GM21515 (cell line): Measurements from ENCODE around the gene PGP.

ENCODE experiments used
- ATAC-seq: cut with Tn5 transposase; IDR thresholded peaks from one replicate; pipeline ENCODE4 v1.9.1; 2021; ENCODE audit not compliant: unreplicated experiment

PGP gene

DNA sequence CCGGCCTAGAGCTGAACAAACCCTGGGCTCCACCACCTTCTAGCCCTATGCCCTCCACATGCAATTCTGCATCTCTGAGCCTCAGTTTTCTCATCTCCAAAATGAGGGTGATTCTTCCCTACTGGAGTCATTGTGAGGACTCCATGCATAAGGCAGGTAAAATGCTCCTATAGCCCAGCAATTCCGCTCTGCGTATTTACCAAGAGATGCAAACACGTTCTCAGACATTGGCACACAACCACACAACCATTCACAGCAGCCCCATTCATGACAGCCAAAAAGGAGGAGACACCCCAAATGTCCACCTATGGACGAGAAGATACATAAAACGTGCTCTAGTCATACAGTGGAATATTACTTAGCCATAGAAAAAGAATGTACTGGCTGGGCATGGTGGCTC is 14.3 kb downstream of the PGP start:
- ATAC-seq = no peak

DNA sequence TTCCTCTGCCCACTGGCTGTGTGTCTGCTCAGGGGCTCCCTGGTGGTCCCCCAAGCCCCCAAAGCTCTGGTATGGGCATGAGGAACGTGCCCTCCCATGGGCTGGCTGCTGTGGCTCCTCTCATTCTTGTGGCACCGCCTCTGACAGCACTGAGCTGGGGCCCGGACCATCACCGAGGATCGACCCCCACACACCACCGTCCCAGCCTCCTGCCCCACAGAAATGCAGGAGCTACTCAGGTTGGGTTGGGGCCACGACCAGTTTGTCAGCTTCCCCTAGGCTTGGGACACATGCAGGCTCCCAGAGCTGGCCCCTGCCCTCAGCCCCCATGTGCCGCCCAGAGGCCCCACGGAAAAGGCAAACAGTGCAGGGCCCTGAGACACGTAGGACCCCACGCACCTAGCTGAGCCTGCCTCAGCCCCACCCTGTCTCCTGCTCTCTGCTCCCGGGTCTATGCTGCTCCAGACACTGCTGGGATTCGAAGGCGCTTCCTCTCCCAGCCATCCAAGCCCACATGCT is 15.0 kb downstream of the PGP start:
- no peak for ATAC-seq

DNA sequence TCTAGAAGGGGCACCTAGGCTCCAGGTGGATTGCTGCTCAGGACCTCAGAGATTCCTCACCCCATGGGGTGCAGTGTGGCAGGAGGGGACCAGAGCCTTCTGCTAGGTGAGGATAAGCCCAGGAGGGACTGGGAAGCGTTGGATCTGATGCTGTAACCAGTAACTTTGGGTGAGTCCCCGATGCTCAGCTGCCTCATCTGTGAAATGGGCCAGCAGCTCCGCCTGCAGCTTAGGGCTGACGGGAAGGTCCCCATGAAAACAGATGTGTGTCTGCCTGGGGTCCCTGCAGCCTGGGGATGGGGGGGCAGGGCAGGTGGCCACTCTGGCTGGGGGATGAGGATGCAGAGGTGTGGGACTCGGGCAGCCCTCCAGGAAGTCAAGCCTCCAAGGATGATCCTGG is 15.5 kb downstream of the PGP start:
- ATAC-seq = no peak

DNA sequence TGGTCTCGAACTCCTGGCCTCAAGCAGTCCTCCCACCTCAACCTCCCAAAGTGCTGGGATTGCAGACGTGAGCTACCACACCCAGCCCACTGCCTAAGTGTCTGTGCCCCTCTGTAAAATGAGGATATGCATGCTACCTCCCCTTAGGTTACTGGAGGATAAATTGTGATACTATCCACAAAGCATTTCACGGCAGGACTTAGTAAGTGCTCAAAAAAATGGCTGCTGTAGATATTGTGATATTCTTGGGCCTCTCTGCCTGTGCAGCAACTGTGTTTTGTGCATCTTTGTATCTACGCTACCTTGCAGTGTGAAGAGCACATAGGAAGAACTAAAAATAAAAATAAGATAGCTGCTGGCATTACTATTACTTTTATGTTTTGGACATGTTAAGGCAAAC is 16.4 kb downstream of the PGP start:
- no peak for ATAC-seq

DNA sequence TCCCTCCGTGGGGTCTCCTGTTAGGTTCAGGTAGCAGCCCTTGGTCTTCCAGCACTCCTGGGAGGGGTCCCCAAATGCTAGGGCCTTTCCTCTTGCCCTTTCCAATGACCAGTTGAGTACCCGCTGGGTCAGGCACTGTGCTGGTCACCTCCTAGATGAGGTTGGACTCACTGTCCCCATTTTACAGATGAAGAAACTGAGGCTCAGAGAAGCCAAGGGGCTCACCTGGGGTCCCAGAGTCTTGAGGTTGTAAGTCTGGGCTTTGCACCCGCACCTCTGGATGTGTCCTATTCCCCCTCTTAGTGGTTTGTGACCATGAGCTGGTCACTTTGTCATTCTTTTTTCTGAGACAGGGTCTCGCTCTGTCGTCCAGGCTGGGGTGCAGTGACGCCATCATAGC is 16.9 kb downstream of the PGP start:
- ATAC-seq = no peak

DNA sequence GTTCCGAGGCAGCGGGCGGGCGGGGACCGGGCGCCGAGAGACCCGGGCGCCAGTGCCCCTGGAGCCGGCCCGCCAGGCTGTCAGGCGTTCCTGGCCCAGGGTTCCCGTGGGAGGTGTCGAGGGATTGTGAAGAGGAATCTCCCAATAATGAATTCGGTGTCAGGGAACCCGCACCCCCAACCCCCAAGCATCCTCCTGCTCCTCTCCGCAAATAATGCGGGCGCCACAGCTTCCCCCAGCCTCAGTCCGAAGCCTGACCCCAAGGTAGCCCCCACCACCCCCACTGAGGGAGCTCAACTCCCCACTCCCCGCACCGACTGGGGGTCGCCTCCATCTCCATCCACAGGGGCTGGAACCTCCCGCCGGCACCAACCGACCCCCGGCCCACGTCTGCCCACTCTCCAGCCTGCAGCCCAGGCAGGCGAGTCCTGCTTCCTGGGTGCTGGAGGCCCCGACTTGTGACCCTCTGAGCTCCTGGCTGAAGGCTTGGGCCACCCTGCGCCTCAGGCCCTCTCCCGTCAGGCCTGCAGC is 17.6 kb downstream of the PGP start:
- no peak for ATAC-seq

DNA sequence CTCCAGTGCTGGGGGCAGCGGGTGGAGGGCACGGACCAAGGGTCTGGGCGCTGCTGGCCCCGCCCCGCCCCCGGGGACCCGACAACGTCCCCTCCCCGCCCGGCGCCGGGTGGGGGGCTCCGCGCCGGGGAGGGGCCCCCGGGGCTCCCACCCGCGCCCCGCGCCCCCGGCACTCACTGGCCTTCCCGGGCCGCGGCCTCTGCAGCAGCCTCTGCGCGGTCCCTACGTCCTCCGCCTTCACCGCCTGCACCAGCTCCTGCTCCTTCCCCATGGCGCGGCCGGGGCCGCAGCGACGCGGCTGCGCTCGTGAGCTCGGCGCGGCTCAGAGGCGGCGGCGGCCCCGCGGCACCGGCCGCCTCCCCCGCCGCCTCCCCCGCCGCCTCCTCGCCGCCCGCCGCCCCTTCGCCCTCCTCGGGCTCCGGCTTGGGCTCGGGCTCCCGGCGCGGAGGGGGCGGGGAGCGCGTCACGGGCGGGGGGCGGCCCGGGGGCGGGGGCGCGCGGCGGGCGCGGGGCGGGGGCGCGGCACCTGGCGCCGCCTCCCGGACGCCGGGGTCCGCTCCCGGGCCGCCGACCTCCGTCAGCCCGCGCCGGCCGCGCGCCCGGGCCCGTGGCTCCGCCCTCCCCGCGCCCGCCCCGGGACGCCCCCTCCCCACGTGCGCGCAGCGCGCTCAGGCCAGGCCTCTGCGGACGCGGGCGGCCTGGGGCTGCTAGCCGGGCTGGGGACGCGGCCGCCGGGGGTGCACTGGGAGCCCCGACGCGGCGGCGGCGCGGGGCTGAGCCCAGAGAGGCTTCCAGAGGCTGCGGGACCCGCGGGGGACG is 18.3 kb downstream of the PGP start, which contains the start of gene CASKIN1:
CASKIN1 (minus strand) TSS at position 444 of the 819 bp plus-strand sequence; CDS start at position 271, 173 bp downstream.
- ATAC-seq = no peak

DNA sequence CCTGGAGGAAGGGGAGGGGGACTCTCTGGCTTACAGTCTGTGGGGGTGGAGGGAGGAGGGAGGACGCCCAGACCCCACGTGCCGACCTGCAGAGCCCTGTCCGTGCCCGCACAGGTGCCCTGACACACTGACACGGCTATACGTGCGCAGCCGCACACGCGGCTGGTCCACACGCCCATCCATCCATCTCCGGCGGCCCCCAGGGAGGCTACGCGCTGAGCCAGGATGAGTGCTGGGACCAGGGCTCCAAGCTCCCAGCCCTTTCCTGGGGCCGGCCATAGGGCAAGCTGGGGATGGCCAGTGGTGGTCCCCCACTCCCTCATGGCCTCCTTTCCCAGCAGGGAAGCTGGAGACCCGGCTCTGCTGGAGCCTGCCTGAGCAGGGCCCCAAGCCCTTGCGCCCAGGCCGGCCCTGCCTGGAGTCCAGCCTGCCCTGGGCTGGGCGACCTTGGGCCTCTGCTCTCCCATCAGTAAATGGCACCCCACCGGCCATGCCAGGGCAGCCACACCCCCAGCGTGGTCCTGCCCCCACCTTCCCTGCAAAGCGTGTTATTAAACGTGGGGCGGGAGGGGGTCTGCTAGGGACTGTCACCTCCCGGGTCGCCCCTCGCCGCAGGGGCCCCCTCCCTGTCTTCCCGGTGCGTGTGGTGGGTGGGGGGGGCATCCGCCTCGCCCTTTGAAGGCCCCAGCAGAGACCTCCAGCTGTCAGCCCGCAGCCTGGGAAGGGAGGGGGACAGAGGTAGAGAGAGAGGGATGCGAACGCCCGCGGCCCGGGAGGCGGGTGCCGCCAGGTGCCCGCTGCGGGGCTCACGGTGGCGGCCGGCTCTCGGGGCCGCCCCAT is 19.1 kb downstream of the PGP start:
- no peak for ATAC-seq

DNA sequence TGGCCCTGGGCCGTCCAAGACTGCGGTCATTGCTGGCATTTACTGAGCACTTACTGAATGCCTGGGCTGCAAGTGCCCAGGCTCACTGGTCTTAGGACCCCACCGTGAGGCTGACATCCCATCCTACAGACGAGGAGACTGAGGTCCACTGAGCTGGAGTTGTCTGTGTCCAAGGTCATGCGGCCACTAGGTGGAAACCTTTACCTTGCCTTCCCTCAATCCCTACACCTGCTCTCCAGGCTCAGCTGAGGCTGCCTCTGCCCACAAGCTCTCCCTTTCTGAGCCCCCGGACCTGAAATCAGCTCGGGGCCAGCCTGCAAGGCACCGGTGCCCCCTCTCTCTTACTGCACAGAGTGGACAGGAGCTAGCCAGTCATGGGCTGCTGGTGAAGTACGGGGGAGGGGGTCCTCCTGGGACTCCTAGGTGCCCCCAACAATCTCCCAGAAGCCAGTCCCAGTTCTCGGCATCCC is 19.8 kb downstream of the PGP start:
- no peak for ATAC-seq

DNA sequence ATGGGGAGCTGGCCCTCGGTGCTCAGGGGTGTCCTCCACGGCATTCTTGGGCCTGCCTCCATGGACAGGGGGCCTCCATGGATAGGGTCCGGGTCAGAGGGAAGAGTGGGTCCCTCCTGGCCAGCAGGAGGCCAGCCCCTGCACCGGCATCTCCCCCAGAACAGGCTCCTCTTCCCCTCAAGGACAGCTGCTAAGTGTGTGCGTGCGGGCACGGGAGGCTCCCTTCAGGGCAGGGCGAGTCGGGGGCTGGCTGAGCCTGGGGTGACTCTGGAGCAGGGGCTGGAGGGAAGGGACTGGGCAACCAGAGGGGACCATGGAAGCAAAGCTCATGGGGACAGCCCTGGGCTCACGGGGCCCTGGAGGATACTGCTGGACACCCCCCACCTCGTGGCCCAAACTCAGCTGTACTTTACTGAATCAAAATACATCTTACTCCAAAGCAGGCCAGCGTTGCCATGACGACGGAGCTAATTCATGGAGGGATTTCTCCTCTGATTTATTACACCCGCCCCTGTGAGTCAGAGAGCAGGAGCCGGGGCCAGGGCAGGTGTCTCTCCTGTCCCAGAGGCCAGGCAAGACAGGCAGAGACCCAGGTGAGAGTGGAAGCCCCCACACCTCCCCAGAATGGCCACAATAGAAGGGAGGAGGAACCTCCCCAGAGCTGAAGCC is 20.3 kb downstream of the PGP start:
- no peak for ATAC-seq

DNA sequence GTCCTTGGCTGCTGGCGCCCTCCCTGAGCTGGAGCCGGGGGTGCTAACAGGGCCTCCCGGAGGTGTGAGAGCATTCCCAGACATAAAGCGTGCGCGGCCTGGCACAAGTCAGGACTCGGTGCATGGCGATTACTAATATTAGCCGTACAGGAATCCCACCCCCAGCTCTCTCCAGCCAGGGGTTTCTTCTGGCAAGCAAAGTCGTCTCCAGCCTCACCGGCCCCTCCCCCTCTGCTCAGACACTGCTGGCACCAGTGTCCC is 23.3 kb downstream of the PGP start:
- ATAC-seq = no peak

DNA sequence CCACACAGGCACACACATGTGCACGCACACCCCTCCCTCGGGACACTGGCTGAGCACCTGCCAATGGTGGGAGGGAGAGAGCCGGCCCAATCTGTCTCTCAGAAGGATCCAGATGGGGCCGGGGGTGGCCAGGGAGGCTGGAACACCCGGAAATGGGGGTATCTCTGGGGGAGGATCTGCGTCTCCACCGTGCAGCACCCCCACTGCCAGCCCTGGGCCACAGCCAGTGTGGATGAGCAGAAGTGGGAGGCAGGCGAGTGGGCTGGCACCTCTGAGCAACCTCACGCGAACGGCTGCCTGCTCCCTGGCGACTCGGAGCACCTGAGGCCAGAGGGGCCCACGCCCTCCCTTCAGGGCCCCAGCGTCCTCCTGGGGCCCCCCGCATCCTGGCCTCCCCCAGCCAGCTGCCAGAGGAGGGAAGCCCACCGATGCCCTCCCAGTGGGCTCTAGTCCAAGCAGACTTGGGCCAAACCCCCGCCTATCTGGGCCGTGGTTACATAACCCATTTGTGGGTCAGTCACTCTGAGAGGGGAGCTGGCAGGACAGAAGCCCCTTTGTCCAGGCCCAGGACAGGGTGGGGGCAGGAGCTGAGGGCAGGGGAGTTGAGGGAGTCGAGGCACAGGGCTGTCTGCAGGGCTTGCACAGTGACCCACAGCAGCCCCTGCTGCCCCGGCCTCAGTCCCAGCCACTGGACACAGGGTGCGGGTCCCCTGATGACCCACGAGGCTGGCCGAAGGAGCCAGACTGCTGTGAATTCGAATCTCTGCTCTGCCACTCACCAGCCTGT is 23.8 kb downstream of the PGP start:
- no peak for ATAC-seq

DNA sequence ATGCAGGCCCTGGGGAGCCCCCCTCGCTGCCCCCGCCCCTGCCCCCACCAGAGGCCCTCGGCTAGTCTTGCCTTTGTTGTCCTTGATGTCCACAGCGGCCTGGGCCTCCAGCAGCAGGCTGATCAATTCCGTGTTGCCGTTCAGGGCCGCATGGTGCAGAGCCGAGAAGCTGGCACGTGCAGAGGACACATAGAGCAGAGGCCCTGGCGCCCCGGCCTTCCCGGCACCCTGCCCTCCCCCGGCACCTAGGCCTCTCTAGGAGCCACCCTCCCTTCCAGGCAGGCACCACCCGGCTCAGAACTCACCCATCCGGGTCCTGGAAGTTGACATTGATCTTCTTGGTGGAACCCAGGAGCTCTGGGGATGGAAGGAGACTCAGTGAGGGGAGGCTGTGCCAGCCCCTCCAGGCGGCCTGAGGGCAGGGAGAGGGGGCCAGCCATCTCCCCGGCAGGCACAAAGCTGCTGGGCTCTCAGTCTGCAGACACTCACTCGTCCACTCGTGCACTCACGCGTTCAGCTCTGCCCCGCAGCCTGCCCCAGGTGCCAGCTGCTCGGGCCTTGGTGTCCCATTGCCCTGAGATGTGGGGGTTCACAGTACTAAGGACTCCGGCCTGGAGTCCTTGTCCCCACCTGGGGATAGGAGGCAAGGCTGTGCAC is 24.5 kb downstream of the PGP start:
- ATAC-seq = no peak

DNA sequence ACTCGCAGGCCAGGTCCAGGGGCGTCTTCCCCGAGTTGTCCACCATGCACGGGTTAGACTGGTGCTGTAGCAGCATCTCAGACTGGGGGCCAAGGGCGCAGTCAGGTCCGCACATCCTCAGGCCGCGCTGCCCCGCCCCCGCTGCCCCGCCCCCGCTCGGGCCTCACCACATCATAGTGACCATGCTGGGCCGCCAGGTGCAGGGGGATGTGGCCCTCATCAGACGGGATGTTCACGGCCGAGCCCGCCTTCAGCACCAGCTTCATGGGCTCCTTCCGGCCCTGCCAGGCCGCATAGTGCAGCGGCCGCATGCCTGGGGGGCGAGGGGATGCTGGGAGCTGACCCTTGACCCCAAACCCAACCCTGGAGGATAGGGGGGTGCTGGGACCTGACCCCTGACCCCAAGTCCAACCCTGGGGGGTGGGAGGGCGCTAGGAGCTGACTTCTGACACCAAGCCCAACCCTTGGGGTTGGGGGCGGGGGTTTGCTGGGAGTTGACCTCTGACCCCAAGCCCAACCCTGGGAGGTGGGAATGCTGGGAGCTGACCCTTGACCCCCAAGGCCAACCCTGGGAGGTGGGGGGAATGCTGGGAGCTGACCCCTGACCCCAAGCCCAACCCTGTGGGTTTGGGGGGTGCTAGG is 25.3 kb downstream of the PGP start:
- ATAC-seq = no peak

DNA sequence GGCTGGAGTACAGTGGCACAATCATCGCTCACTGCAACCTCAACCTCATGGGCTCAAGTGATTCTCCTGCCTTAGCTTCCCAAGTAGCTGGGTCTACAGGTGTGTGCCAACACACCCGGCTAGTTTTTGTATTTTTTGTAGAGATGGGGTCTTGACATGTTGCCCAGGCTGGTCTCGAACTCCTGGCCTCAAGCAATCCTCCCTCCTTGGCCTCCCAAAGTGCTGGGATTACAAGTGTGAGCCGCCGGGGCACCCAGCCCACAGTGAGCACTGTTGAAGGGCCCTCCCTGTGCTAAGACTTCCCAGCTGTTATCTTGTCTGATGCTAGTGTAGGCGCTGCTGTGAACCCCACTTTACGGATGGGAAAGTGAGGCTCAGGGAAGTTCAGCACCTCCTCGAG is 26.2 kb downstream of the PGP start:
- no peak for ATAC-seq

DNA sequence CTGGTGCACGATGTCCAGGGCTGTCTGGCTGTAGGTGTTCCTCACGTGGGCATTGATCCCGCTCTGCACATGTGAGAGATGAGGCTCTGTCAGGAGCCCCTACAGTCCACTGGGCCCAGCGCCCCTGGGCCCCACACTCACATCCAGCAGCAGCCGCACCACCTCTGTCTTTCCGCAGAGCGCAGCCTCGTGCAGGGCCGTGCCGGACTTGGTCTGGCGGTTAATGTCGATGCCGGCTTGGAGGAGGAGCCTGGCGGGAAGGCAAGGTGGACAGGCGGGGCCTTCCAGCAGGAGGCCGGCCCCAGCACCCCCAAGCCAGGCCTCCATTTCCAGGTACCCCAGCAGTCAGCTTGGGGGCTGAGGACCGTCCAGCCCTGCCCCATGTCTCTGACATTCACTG is 27.4 kb downstream of the PGP start:
- ATAC-seq = no peak

DNA sequence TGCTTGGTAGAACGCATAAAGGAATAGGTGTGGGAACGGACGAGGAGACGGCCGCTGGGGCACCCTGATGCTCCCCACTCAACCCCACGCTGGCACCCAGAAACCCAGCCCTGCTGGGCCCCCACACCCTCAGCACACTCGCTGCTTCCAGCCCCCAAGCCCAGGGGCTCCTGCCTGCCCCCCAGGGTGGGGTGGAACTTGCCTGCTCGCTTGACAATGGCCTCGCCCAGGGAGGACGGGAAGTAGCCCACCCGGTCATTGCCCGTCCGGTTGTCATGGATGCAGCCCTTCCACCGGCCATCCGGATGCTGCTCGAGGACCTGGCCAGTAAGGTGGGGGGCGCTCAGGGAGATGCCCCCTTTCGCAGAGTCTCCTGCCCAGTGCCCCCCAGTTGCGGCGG is 28.1 kb downstream of the PGP start:
- ATAC-seq = no peak

DNA sequence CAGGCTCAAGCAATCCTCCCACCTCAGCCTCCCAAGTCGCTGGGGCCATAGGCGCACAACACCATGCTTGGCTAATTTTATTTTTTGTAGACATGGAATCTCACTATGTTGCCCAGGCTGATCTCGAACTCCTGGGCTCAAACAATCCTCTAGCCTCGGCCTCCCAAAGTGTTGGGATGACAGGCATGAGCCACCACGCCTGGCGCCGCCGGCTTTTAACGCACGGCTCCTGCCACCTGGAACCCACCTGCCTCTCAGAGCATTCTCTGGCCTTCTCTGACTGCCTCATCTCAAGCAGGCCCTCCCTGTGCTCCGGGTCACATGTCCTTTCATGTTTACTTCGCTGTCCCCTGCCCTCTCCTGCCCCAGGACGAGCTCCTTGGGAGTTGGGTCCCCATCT is 28.6 kb downstream of the PGP start:
- ATAC-seq = no peak

DNA sequence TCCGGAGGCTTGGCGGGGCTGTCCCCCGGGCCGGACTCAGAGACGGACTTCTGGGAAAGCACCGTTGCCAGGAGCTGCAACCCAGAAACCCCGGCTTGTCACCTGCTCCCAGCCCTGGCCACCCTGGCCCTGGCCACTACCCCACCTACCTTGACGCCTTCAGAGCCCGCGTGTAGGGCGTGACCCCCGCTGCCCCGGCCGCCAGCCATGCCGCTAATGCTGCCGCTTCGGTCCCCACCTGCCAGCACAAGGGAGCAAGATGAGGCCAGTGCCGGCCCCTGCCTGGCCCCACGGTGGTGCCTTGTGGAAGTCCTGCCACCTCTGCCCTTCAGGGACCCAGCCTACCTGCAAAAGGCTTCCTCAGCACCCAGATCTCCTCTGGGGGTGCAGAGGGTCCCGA is 29.7 kb downstream of the PGP start:
- no peak for ATAC-seq

DNA sequence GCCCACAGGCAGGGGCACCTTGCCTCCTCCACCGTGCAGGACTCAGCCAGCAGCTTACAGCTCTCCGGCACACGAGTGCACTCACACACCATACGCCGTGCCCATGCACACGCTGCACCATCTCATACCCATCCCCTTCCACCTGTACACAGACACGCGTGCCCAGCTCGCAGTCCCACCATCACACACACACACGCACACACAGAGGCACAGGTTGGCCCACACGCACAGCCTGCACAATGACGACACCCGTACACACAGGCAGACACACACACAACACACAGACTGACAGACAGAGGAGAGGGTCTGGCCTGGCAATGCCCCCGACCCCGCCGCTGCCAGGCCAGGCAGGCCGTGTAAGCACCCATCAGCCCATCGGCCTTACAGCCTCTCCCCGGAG is 30.3 kb downstream of the PGP start:
- ATAC-seq = no peak
